Measurements from ENCODE around the gene GHITM. TPM values are rescaled to one million over a fixed set of nuclear protein-coding genes. Genes with fewer than 3 reads are reported as not detected.

GHITM gene
- total RNA-seq, 2 experiments from 2014 or later: 198 TPM

- H3K27me3 Mint-ChIP-seq: no peaks in the 10 kb centered on the region
- intact Hi-C loops (cut with micrococcal nuclease): loop anchor here (5.0 kb wide), 1 partner anchor 46 kb away; no protein-coding TSS in a partner anchor
- H3K27ac Mint-ChIP-seq: peak overlapping the region; percentile 54
- no peak for TF ChIP-seq CTCF (IDR thresholded peaks at IDR 0.05)
- peaks cover 48% of the 10 kb centered on the region for H3K4me1 Mint-ChIP-seq (ENCODE audit: low read depth)
- ATAC-seq: peak; percentile 99
- H3K36me3 Mint-ChIP-seq (ENCODE audit: low read depth): peaks cover 24% of the 10 kb centered on the region
- H3K9me3 Mint-ChIP-seq: no peaks in the 10 kb centered on the region
- peak; percentile 83 for DNase-seq
- H3K4me3 Mint-ChIP-seq: no peak overlapping the region
- ChIA-PET CTCF (interaction anchor here (0.7 to 6.6 kb wide), 7 partner anchors 9 to 100 kb away, joined by 3 to 42 read pairs (median 6); partner anchors contain the start of gene GHITM), POLR2A (interaction anchor here (0.7 to 1.8 kb wide), 4 partner anchors 8 to 17 kb away, joined by 4 to 5 read pairs (median 4); partner anchors contain the start of gene GHITM)
Observed at GRCh38 chr10:84156768-84157167, 17.5 kb downstream of the GHITM start.

GRCh38 chr10:84158061-84158460 lies 18.8 kb downstream of the GHITM start:
- no peak for TF ChIP-seq CTCF (IDR thresholded peaks at IDR 0.05)
- no peak overlapping the region for H3K27ac Mint-ChIP-seq
- H3K4me3 Mint-ChIP-seq: no peak overlapping the region
- CTCF ChIA-PET: interaction anchor here (3.3 to 6.6 kb wide), 2 partner anchors 10 to 47 kb away, joined by 12 to 42 read pairs; no protein-coding TSS in a partner anchor
- POLR2A ChIA-PET: interaction anchor here (1.0 kb wide), 1 partner anchor 35 kb away, joined by 3 read pairs; no protein-coding TSS in a partner anchor
- peaks cover 38% of the 10 kb centered on the region for H3K4me1 Mint-ChIP-seq (ENCODE audit: low read depth)
- H3K27me3 Mint-ChIP-seq: no peaks in the 10 kb centered on the region
- peaks cover 24% of the 10 kb centered on the region for H3K36me3 Mint-ChIP-seq (ENCODE audit: low read depth)
- H3K9me3 Mint-ChIP-seq: no peaks in the 10 kb centered on the region
- DNase-seq (no peak), ATAC-seq (no peak)
- intact Hi-C loops (cut with micrococcal nuclease): loop anchor here (5.0 kb wide), 1 partner anchor 44 kb away; no protein-coding TSS in a partner anchor

- CTCF ChIA-PET: interaction anchor here (1.1 to 6.6 kb wide), 3 partner anchors 11 to 105 kb away, joined by 3 to 42 read pairs (median 12); no protein-coding TSS in a partner anchor
- no peak for DNase-seq
- intact Hi-C loops (cut with micrococcal nuclease): loop anchor here (5.0 kb wide), 1 partner anchor 44 kb away; no protein-coding TSS in a partner anchor
- H3K4me3 Mint-ChIP-seq: no peak overlapping the region
- no peak for TF ChIP-seq CTCF (IDR thresholded peaks at IDR 0.05)
- peaks cover 22% of the 10 kb centered on the region for H3K36me3 Mint-ChIP-seq (ENCODE audit: low read depth)
- no peaks in the 10 kb centered on the region for H3K27me3 Mint-ChIP-seq
- H3K4me1 Mint-ChIP-seq (ENCODE audit: low read depth): peaks cover 33% of the 10 kb centered on the region
- no peak overlapping the region for H3K27ac Mint-ChIP-seq
- H3K9me3 Mint-ChIP-seq: no peaks in the 10 kb centered on the region
- no peak for ATAC-seq
- POLR2A ChIA-PET: interaction anchor here (1.0 kb wide), 2 partner anchors 16 to 19 kb away, joined by 3 to 4 read pairs; partner anchors contain the start of gene GHITM
Observed at GRCh38 chr10:84158550-84158949, 19.2 kb downstream of the GHITM start.

- ChIA-PET CTCF (interaction anchor here (0.8 to 6.6 kb wide), 6 partner anchors 10 to 105 kb away, joined by 3 to 42 read pairs (median 6); no protein-coding TSS in a partner anchor), POLR2A (interaction anchor here (1.0 kb wide), 2 partner anchors 15 to 20 kb away, joined by 3 to 4 read pairs; partner anchors contain the start of gene GHITM)
- DNase-seq (no peak), ATAC-seq (no peak)
- Mint-ChIP-seq H3K36me3 (ENCODE audit: low read depth) (peaks cover 21% of the 10 kb centered on the region), H3K9me3 (no peaks in the 10 kb centered on the region), H3K4me3 (no peak overlapping the region), H3K27ac (no peak overlapping the region), H3K4me1 (ENCODE audit: low read depth) (peaks cover 31% of the 10 kb centered on the region), H3K27me3 (no peaks in the 10 kb centered on the region)
- no peak for TF ChIP-seq CTCF (IDR thresholded peaks at IDR 0.05)
- intact Hi-C loops (cut with micrococcal nuclease): loop anchor here (5.0 kb wide), 1 partner anchor 43 kb away; no protein-coding TSS in a partner anchor
Observed at GRCh38 chr10:84159076-84159685, 19.9 kb downstream of the GHITM start.

Measured in activated CD8-positive, alpha-beta T cell treated with anti-CD3 and anti-CD28 coated beads for 36 hours (primary cell).